NOMO-1 (cell line): ENCODE results near the gene PLAAT5.

ENCODE experiments used
- DNase-seq, 2 experiments: peaks; one replicate each; lab custom pipeline; 2025; ENCODE audit not compliant: unreplicated experiment in 2 of 2; lab: John Stamatoyannopoulos, UW

Gene PLAAT5

GRCh38 chr11:63516109-63516508 is 25.1 kb upstream of the PLAAT5 start:
- no peak for DNase-seq

GRCh38 chr11:63512816-63513215 is 21.8 kb upstream of the PLAAT5 start:
- no peak for DNase-seq

GRCh38 chr11:63511048-63511748 is 20.2 kb upstream of the PLAAT5 start:
- DNase-seq: no peak

- no peak for DNase-seq
Observed at GRCh38 chr11:63510360-63511047, 19.5 kb upstream of the PLAAT5 start.

- no peak for DNase-seq
Observed at GRCh38 chr11:63508745-63509144, 17.8 kb upstream of the PLAAT5 start.

- peak; percentile 39 to 52 for DNase-seq
Observed at GRCh38 chr11:63508009-63508408, 17.0 kb upstream of the PLAAT5 start.

GRCh38 chr11:63507511-63507910 is 16.5 kb upstream of the PLAAT5 start:
- DNase-seq: peak; percentile 12 to 38

- no peak for DNase-seq
Observed at GRCh38 chr11:63506876-63507275, 15.9 kb upstream of the PLAAT5 start.

- DNase-seq: peak; percentile 71 to 81
Observed at GRCh38 chr11:63505857-63506528, 15.0 kb upstream of the PLAAT5 start, which contains the start of gene LGALS12. Gene LGALS12 (plus strand): TSS chr11:63506084. CDS start chr11:63506459, 375 bp downstream.

GRCh38 chr11:63504933-63505586 is 14.1 kb upstream of the PLAAT5 start:
- DNase-seq: peak in 1 of 2 experiments; percentile 2

GRCh38 chr11:63504054-63504453 is 13.1 kb upstream of the PLAAT5 start:
- DNase-seq: no peak

- no peak for DNase-seq
Observed at GRCh38 chr11:63503492-63503891, 12.5 kb upstream of the PLAAT5 start.

- no peak for DNase-seq
Observed at GRCh38 chr11:63502252-63502820, 11.4 kb upstream of the PLAAT5 start.

- no peak for DNase-seq
Observed at GRCh38 chr11:63501236-63501635, 10.3 kb upstream of the PLAAT5 start.

GRCh38 chr11:63499874-63500273 is 8.9 kb upstream of the PLAAT5 start:
- no peak for DNase-seq

GRCh38 chr11:63494975-63495374 is 4.0 kb upstream of the PLAAT5 start:
- no peak for DNase-seq

- no peak for DNase-seq
Observed at GRCh38 chr11:63493127-63493526, 2.2 kb upstream of the PLAAT5 start.

- no peak for DNase-seq
Observed at GRCh38 chr11:63492441-63492840, 1.5 kb upstream of the PLAAT5 start.

GRCh38 chr11:63491636-63492372 is 837 bp upstream of the PLAAT5 start:
- DNase-seq: peak in 1 of 2 experiments; percentile 16

- DNase-seq: no peak
Observed at GRCh38 chr11:63491240-63491587, 247 bp upstream of the PLAAT5 start.
